SK-N-MC (cell line): Measurements from ENCODE around the gene ESYT1.

ENCODE experiments used
- EZH2 ChIP-seq: fragments of 200-600 bp; sonication (generic); IDR thresholded peaks from one replicate; pipeline ENCODE4 v1.6.1; 2017; ENCODE audit warnings: antibody characterized with exemption
- POLR2AphosphoS5 ChIP-seq: IDR thresholded peaks from 2 replicates; pipeline ENCODE4 v1.6.1; 2012; ENCODE audit warnings: mild to moderate bottlenecking, low read depth, low read length, borderline replicate concordance

- TF ChIP-seq POLR2AphosphoS5: peak; percentile 61
- TF ChIP-seq EZH2: no peak
Measured at GRCh38 chr12:56157201-56158028, 29.3 kb downstream of the ESYT1 start.
